ENCODE results near the gene FANCD2. TPM values are rescaled to one million over a fixed set of nuclear protein-coding genes. Genes with fewer than 3 reads are reported as not detected.

FANCD2 gene
- polyA plus RNA-seq, 2 of the 4 experiments (the other 2 are of a cell fraction), result 25.1 to 44.3 TPM

GRCh38 chr3:10140996-10141546, 114.8 kb downstream of the FANCD2 start:
- POLR2A ChIA-PET, result interaction anchor here (0.6 to 1.5 kb wide), 15 partner anchors 10 to 143 kb away, joined by 3 to 12 read pairs (median 4); partner anchors contain the start of gene TATDN2
- TF ChIP-seq EHMT2 (IDR thresholded peaks at IDR 0.05; ENCODE audit: low read depth), result no peak
- TF ChIP-seq KDM1A (IDR thresholded peaks at IDR 0.05; ENCODE audit: low read depth), result peak; percentile 31; the same call in 1 of the 2 replicates
- peak; percentile 51; the same call in 1 of the 2 replicates for TF ChIP-seq CHD4 (IDR thresholded peaks at IDR 0.05; ENCODE audit: borderline replicate concordance)
- FAIRE-seq (no peak), DNase-seq (ENCODE audit: low read depth in 1 of 2, low spot score in 1 of 2) (peak in 1 of 2 experiments; percentile 29), ATAC-seq (no peak; a peak in 1 of 6 replicates)
- 70% methylated on average over 23 of the region's 23 CpGs for WGBS (ENCODE audit: missing lambda C conversion rate)
- Histone ChIP-seq H3K27ac (peak overlapping the region; percentile 90 to 97), H3K9me3 (no peaks in the 10 kb centered on the region), H3K4me2 (peak overlapping the region; percentile 90), H3K4me1 (peaks cover 15% of the 10 kb centered on the region), H3K4me3 (peak overlapping the region; percentile 87)
- CTCF ChIA-PET, result interaction anchor here (0.6 to 1.3 kb wide), 3 partner anchors 11 to 52 kb away, joined by 3 to 9 read pairs (median 3); no protein-coding TSS in a partner anchor

- peak overlapping the region; percentile 90 for H3K4me2 ChIP-seq
- H3K9me3 ChIP-seq, result no peaks in the 10 kb centered on the region
- peak in 1 of 2 experiments; percentile 12; a peak in 3 of 6 replicates for ATAC-seq
- FAIRE-seq, result no peak
- H3K4me3 ChIP-seq, result peak overlapping the region; percentile 87
- H3K27ac ChIP-seq, result peak overlapping the region; percentile 90 to 97
- DNase-seq (ENCODE audit: low read depth in 1 of 2, low spot score in 1 of 2), result peak; percentile 26 to 35
- POLR2A ChIA-PET, result interaction anchor here (0.7 to 1.5 kb wide), 3 partner anchors 18 to 105 kb away, joined by 4 to 12 read pairs (median 4); partner anchors contain the start of gene TATDN2
- 59% methylated on average over 29 of the region's 29 CpGs for WGBS (ENCODE audit: missing lambda C conversion rate)
- H3K4me1 ChIP-seq, result peaks cover 15% of the 10 kb centered on the region
- TF ChIP-seq FOXS1 (CRISPR knock-in tag; IDR thresholded peaks at IDR 0.05), result no peak
- TF ChIP-seq HOXA7 (CRISPR knock-in tag; IDR thresholded peaks at IDR 0.05), result no peak
- TF ChIP-seq CEBPB (IDR thresholded peaks at IDR 0.05), result peak in 1 of 2 experiments; percentile 40; a peak in 2 of 4 replicates
- no peak for TF ChIP-seq RNF2 (IDR thresholded peaks at IDR 0.05; ENCODE audit: borderline replicate concordance, low read depth)
- TF ChIP-seq POLR2A (IDR thresholded peaks at IDR 0.05; ENCODE audit: low read length), result no peak
- TF ChIP-seq MAX (IDR thresholded peaks at IDR 0.05), result no peak
- TF ChIP-seq MAZ (IDR thresholded peaks at IDR 0.05; ENCODE audit: borderline replicate concordance, low read depth, low read length), result no peak
- CTCF ChIA-PET, result interaction anchor here (0.6 to 1.7 kb wide), 2 partner anchors 24 to 161 kb away, joined by 4 read pairs; no protein-coding TSS in a partner anchor
Observed at GRCh38 chr3:10142707-10143560, 116.7 kb downstream of the FANCD2 start.

- DNase-seq (ENCODE audit: low read depth in 1 of 2, low spot score in 1 of 2), result no peak
- ChIA-PET CTCF (interaction anchor here (1.0 to 1.3 kb wide), 2 partner anchors 10 to 69 kb away, joined by 3 read pairs; no protein-coding TSS in a partner anchor), POLR2A (no interaction called here)
- Histone ChIP-seq H3K4me1 (peaks cover 15% of the 10 kb centered on the region), H3K9me3 (no peaks in the 10 kb centered on the region), H3K4me3 (no peak overlapping the region), H3K27ac (no peak overlapping the region), H3K4me2 (no peak overlapping the region)
- FAIRE-seq, result no peak
- WGBS (ENCODE audit: missing lambda C conversion rate), result 94% methylated on average over 4 of the region's 4 CpGs
- ATAC-seq, result no peak
- TF ChIP-seq MAZ (IDR thresholded peaks at IDR 0.05; ENCODE audit: borderline replicate concordance, low read depth, low read length) (no peak), FOSL2 (IDR thresholded peaks at IDR 0.05) (no peak), FOSL2 (CRISPR knock-in tag; IDR thresholded peaks at IDR 0.05) (no peak)
Observed at GRCh38 chr3:10145685-10146084, 119.4 kb downstream of the FANCD2 start.

GRCh38 chr3:10149226-10149625, 123.0 kb downstream of the FANCD2 start:
- TF ChIP-seq POLR2A (IDR thresholded peaks at IDR 0.05; ENCODE audit: low read length) (no peak), RARB (CRISPR knock-in tag; IDR thresholded peaks at IDR 0.05) (no peak), FOSL2 (IDR thresholded peaks at IDR 0.05) (no peak), FOSL2 (CRISPR knock-in tag; IDR thresholded peaks at IDR 0.05) (no peak), EP300 (IDR thresholded peaks at IDR 0.05) (no peak), ZSCAN20 (CRISPR knock-in tag; IDR thresholded peaks at IDR 0.05) (no peak), GATA3 (IDR thresholded peaks at IDR 0.05; ENCODE audit: borderline replicate concordance) (no peak), MAFK (IDR thresholded peaks at IDR 0.05; ENCODE audit: partially characterized antibody) (no peak), USF2 (IDR thresholded peaks at IDR 0.05) (no peak), CHD4 (IDR thresholded peaks at IDR 0.05; ENCODE audit: borderline replicate concordance) (no peak), CBX8 (IDR thresholded peaks at IDR 0.05) (no peak), RNF2 (IDR thresholded peaks at IDR 0.05; ENCODE audit: borderline replicate concordance, low read depth) (no peak), CTCF (IDR thresholded peaks at IDR 0.05) (no peak), KDM5A (IDR thresholded peaks at IDR 0.05) (no peak), FOSB (CRISPR knock-in tag; IDR thresholded peaks at IDR 0.05) (no peak), TFCP2L1 (CRISPR knock-in tag; IDR thresholded peaks at IDR 0.05) (no peak), BHLHE40 (IDR thresholded peaks at IDR 0.05; ENCODE audit: low read depth, low read length) (no peak), MAX (IDR thresholded peaks at IDR 0.05) (no peak), ZFP36 (IDR thresholded peaks at IDR 0.05; ENCODE audit: borderline replicate concordance, partially characterized antibody) (no peak)
- Histone ChIP-seq H3K4me3 (no peak overlapping the region), H3K4me1 (0 out of 3 replicates have a peak, but pooled peaks cover under 1% of the 10 kb centered on the region), H3K9me3 (no peaks in the 10 kb centered on the region), H3K27ac (no peak overlapping the region), H3K4me2 (no peak overlapping the region)
- ChIA-PET CTCF (interaction anchor here (0.7 to 1.2 kb wide), 4 partner anchors 11 to 74 kb away, joined by 3 read pairs; partner anchors contain the start of gene IRAK2), POLR2A (interaction anchor here (0.6 kb wide), 1 partner anchor 16 kb away, joined by 3 read pairs; no protein-coding TSS in a partner anchor)
- ATAC-seq (no peak), FAIRE-seq (no peak), DNase-seq (ENCODE audit: low read depth in 1 of 2, low spot score in 1 of 2) (no peak)
- 94% methylated on average over 8 of the region's 8 CpGs for WGBS (ENCODE audit: missing lambda C conversion rate)
